GM21447 (cell line): ENCODE results near the gene HYAL1.
"Not testable (repeated sequence)": the region's sequence is repeated elsewhere in the genome, so short reads cannot be mapped to it uniquely, and the experiment has no call there.

ENCODE experiments used
- ATAC-seq: cut with Tn5 transposase; IDR thresholded peaks from one replicate; pipeline ENCODE4 v1.9.1; 2021; ENCODE audit not compliant: unreplicated experiment

HYAL1 gene

GRCh38 chr3:50295553-50296431 is 7.6 kb downstream of the HYAL1 start:
- ATAC-seq = no peak

GRCh38 chr3:50294492-50295403 is 8.6 kb downstream of the HYAL1 start:
- ATAC-seq = no peak

- no peak for ATAC-seq
These were observed 9.3 kb downstream of the HYAL1 start for GRCh38 chr3:50294089-50294488.

GRCh38 chr3:50293079-50293801 is 10.1 kb downstream of the HYAL1 start:
- no peak for ATAC-seq

- ATAC-seq = peak; percentile 93
These were observed 11.0 kb downstream of the HYAL1 start, which contains the start of gene IFRD2 for GRCh38 chr3:50292159-50293078. Gene IFRD2 (minus strand): TSS chr3:50292429. CDS start chr3:50292274, 155 bp downstream.

GRCh38 chr3:50290161-50290641 is 13.2 kb downstream of the HYAL1 start:
- ATAC-seq = no peak

GRCh38 chr3:50289130-50289529 is 14.2 kb downstream of the HYAL1 start:
- no peak for ATAC-seq

- no peak for ATAC-seq
These were observed 14.9 kb downstream of the HYAL1 start for GRCh38 chr3:50288387-50289007.

GRCh38 chr3:50287262-50287661 is 16.1 kb downstream of the HYAL1 start:
- no peak for ATAC-seq

GRCh38 chr3:50286322-50287227 is 16.8 kb downstream of the HYAL1 start:
- no peak for ATAC-seq

GRCh38 chr3:50284121-50284520 is 19.3 kb downstream of the HYAL1 start:
- not testable (repeated sequence) for ATAC-seq

GRCh38 chr3:50279255-50280016 is 23.9 kb downstream of the HYAL1 start:
- no peak for ATAC-seq

- ATAC-seq = no peak
These were observed 24.5 kb downstream of the HYAL1 start, which contains the start of gene LSMEM2 for GRCh38 chr3:50278880-50279224. Gene LSMEM2 (plus strand): TSS chr3:50279087. CDS start chr3:50279114, 27 bp downstream.

- no peak for ATAC-seq
These were observed 25.1 kb downstream of the HYAL1 start for GRCh38 chr3:50278123-50278879.

- ATAC-seq = no peak
These were observed 26.6 kb downstream of the HYAL1 start for GRCh38 chr3:50276762-50277101.

GRCh38 chr3:50275996-50276761 is 27.2 kb downstream of the HYAL1 start:
- ATAC-seq = no peak
